Breast epithelium (tissue), 3 donors: ENCODE results near the gene TMEM163.

Experiments used
- CTCF ChIP-seq, 3 donors: fragments of 450-650 bp; IDR thresholded peaks; one replicate each; pipeline ENCODE4 v1.5.1; 2016 to 2017; ENCODE audit warnings: antibody characterized with exemption in 3 of 3, mild to moderate bottlenecking in 3 of 3, moderate library complexity in 3 of 3
- POLR2A ChIP-seq: fragments of 450-650 bp; IDR thresholded peaks from one replicate; pipeline ENCODE4 v1.6.1; 2016; ENCODE audit warnings: antibody characterized with exemption, mild to moderate bottlenecking, moderate library complexity
- POLR2AphosphoS5 ChIP-seq, 3 donors: sonication (generic); formaldehyde crosslinking; IDR thresholded peaks; one replicate each; pipeline ENCODE4 v1.6.1; 2017; ENCODE audit warnings: antibody characterized with exemption in 3 of 3

- TF ChIP-seq CTCF (IDR thresholded peaks at IDR 0.05) = no peak
- no peak for TF ChIP-seq POLR2AphosphoS5 (IDR thresholded peaks at IDR 0.05)
- TF ChIP-seq POLR2A = no peak
These were observed 249.2 kb downstream of the TMEM163 start for GRCh38 chr2:134469516-134470115.
